Uterus (tissue), 2 donors: ENCODE data around the gene ASCC3.

ENCODE experiments used
- CTCF ChIP-seq, 4 experiments: fragments of 200-600 bp in 2 of 4; fragments of 450-650 bp in 2 of 4; sonication (generic) in 2 of 4; IDR thresholded peaks; one replicate each; pipeline ENCODE4 v1.5.1; 2016 to 2019; ENCODE audit warnings: antibody characterized with exemption in 4 of 4, mild to moderate bottlenecking in 2 of 4, moderate library complexity in 1 of 4
- POLR2A ChIP-seq, 2 donors: fragments of 450-650 bp; IDR thresholded peaks; one replicate each; pipeline ENCODE4 v1.6.1; 2016; ENCODE audit warnings: antibody characterized with exemption in 2 of 2, mild to moderate bottlenecking in 1 of 2, moderate library complexity in 1 of 2

GRCh38 chr6:100493206-100493888 lies 387.8 kb downstream of the ASCC3 start:
- TF ChIP-seq CTCF (IDR thresholded peaks at IDR 0.05) (no peak), POLR2A (IDR thresholded peaks at IDR 0.05) (no peak)
